Suprapubic skin (tissue), 4 donors: ENCODE measurements around the gene MYMX. TPM values are rescaled to one million over a fixed set of nuclear protein-coding genes. Genes with fewer than 3 reads are reported as not detected.

Source experiments
- DNase-seq, 2 donors: peaks; one replicate each; pipeline ENCODE4 v3.0.0-alpha.2; 2019; ENCODE audit warnings: low spot score in 2 of 2
- H3K27ac ChIP-seq: fragments of 200-600 bp; sonication (generic); one replicate; pipeline ENCODE4 v1.5.1; 2019
- H3K27me3 ChIP-seq: fragments of 200-600 bp; sonication (generic); one replicate; pipeline ENCODE4 v1.5.1; 2019
- H3K36me3 ChIP-seq: fragments of 200-600 bp; sonication (generic); one replicate; pipeline ENCODE4 v1.5.1; 2019
- H3K4me1 ChIP-seq: fragments of 200-600 bp; sonication (generic); one replicate; pipeline ENCODE4 v1.5.1; 2019
- H3K4me3 ChIP-seq: fragments of 200-600 bp; sonication (generic); one replicate; pipeline ENCODE4 v1.5.1; 2019; ENCODE audit warnings: mild to moderate bottlenecking
- H3K9me3 ChIP-seq: fragments of 200-600 bp; sonication (generic); one replicate; pipeline ENCODE4 v1.5.1; 2019
- EP300 ChIP-seq: sonication (generic); formaldehyde crosslinking; IDR thresholded peaks from one replicate; pipeline ENCODE4 v1.6.1; 2017; ENCODE audit warnings: antibody characterized with exemption
- POLR2A ChIP-seq, 2 donors: fragments of 450-650 bp; IDR thresholded peaks; one replicate each; pipeline ENCODE4 v1.6.1; 2017; ENCODE audit warnings: antibody characterized with exemption in 2 of 2, mild to moderate bottlenecking in 2 of 2, moderate library complexity in 2 of 2
- POLR2AphosphoS5 ChIP-seq, 3 donors: sonication (generic); formaldehyde crosslinking; IDR thresholded peaks; one replicate each; pipeline ENCODE4 v1.6.1; 2017; ENCODE audit warnings: antibody characterized with exemption in 3 of 3
- WGBS: methylation state at CpG from one replicate; pipeline ENCODE4 v1.1.5; 2018; 5-methylcytosine and 5-hydroxymethylcytosine counted together
- total RNA-seq, 4 donors: library from RNA; depleted of rRNA; stranded (reverse); fragments of >200 nt; gene quantifications; one replicate each; pipeline ENCODE4 v1.1.0, GENCODE V29; 2016
- TF ChIP-seq, protein P1 (sequence below), 2 donors: fragments of 200-600 bp in 1 of 2; fragments of 450-650 bp in 1 of 2; sonication (generic) in 1 of 2; IDR thresholded peaks; one replicate each; pipeline ENCODE4 v1.5.1; 2016 to 2019; ENCODE audit warnings: antibody characterized with exemption in 2 of 2, mild to moderate bottlenecking in 1 of 2, moderate library complexity in 1 of 2

Gene MYMX
- total RNA-seq, 4 donors from 2014 or later: not detected

DNA sequence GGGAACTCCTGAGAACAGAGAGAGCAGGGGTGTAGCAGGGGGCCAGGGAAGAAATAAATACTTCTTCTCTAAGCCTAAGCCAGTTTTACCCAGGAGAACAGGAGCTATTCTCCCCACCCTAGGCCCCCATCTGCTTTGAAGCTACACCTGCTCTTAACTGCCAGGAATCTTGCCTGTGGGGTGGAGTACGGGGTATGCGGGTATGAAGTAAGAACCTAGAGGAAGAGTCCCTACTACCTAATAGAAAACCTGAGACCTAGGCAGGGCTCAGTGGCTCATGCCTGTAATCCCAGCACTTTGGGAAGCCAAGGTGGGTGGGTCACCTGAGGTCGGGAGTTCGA, 8.2 kb downstream of the MYMX start:
- H3K27ac ChIP-seq: no peak overlapping the region

DNA sequence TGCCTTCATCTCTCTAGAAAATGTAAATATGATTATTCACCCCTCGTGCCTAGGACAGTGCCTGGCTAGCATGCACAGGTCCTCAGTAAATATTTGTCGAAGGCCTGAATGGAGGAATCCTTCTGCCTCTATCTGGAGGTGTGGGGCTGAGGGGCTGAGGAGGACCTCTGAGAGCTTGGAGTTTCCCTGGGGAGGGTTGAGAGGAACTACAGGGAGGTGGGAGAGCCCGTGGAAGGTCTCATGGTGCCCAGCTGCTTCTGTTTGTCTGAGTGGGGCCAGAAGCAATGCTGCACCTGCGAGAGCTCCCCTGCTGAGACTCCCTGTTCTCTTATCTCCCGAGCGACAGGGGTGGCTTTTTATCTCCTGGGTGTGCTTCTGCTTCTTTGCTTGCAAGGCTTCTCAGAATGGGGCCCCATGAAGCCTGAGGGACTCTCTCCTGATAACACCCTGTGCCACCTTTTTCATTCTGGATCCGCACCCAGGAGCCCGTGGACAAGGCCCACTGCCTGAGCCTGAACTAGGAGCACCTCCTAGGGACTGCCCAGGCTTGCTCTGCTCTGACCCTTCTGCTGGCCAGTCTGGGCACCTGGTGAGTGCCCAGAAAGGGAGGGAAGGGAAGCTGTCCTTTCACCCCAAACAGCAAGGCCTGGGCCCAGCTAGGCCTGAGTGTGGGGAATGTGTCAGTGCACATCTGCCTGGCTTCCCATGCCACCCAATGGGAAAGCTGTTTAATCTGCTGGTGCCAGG, 9.0 kb downstream of the MYMX start:
- TF ChIP-seq, protein P1, sequence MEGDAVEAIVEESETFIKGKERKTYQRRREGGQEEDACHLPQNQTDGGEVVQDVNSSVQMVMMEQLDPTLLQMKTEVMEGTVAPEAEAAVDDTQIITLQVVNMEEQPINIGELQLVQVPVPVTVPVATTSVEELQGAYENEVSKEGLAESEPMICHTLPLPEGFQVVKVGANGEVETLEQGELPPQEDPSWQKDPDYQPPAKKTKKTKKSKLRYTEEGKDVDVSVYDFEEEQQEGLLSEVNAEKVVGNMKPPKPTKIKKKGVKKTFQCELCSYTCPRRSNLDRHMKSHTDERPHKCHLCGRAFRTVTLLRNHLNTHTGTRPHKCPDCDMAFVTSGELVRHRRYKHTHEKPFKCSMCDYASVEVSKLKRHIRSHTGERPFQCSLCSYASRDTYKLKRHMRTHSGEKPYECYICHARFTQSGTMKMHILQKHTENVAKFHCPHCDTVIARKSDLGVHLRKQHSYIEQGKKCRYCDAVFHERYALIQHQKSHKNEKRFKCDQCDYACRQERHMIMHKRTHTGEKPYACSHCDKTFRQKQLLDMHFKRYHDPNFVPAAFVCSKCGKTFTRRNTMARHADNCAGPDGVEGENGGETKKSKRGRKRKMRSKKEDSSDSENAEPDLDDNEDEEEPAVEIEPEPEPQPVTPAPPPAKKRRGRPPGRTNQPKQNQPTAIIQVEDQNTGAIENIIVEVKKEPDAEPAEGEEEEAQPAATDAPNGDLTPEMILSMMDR (IDR thresholded peaks at IDR 0.05): no peak
- TF ChIP-seq EP300 (no peak), POLR2AphosphoS5 (IDR thresholded peaks at IDR 0.05) (no peak)
- Histone ChIP-seq H3K36me3 (peaks cover 12% of the 10 kb centered on the region), H3K9me3 (no peaks in the 10 kb centered on the region), H3K4me1 (peaks cover 82% of the 10 kb centered on the region), H3K4me3 (peak overlapping the region; percentile 10), H3K27ac (no peak overlapping the region), H3K27me3 (no peaks in the 10 kb centered on the region)
- DNase-seq: no peak
- WGBS: 85% methylated on average over 8 of the region's 8 CpGs

More for the DNA sequence above, 8.2 kb downstream of the MYMX start:
- WGBS: 69% methylated on average over 4 of the region's 4 CpGs
- Histone ChIP-seq H3K27me3 (no peaks in the 10 kb centered on the region), H3K9me3 (no peaks in the 10 kb centered on the region), H3K4me3 (peak overlapping the region; percentile 81), H3K4me1 (peaks cover 89% of the 10 kb centered on the region), H3K36me3 (peaks cover 4% of the 10 kb centered on the region)
- DNase-seq: no peak
- TF ChIP-seq, protein P1 (IDR thresholded peaks at IDR 0.05): no peak
- no peak for TF ChIP-seq POLR2AphosphoS5 (IDR thresholded peaks at IDR 0.05)
- TF ChIP-seq POLR2A (IDR thresholded peaks at IDR 0.05): no peak
- no peak for TF ChIP-seq EP300

DNA sequence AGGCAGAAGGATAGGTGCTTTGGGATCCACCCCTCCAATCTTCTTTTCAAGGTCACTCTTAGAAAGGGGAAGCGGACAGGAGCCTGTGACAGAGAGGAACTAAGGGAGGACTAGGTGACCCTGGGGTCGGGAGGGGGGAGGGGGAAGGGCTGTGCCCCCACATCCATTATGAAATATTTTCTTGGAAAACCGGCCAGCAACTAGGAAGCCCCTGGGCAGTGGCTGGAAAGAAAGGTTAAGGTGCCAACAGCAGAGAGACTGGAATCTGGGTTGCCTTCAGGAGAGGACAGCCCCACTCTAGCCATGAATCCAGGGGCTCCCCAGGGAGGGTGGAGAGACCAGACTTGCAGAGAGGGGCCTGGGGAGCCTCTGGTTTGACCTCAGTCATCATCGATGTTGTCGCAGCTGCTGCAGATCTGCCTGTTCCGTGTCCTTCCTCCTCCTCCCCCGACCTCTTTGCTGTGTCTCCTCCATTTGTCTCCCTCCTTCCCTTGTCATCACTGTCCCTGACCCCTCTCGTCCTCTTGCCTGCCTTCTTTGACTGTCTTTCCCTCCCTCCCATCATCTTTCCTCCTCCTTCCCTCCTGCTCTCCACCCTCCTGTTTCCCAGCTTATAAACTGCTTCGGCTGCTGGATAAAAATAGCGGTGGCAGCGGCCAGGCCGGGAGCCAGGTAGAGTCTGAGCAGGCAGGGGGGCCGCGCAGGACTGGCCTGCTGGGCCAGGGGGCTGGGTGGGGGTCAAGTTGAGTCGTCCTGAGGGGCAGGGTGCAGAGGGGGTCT, 9.8 kb downstream of the MYMX start:
- peaks cover 20% of the 10 kb centered on the region for H3K36me3 ChIP-seq
- H3K4me1 ChIP-seq: peaks cover 74% of the 10 kb centered on the region
- WGBS: 51% methylated on average over 15 of the region's 15 CpGs
- TF ChIP-seq EP300 (no peak), POLR2AphosphoS5 (IDR thresholded peaks at IDR 0.05) (no peak), POLR2A (IDR thresholded peaks at IDR 0.05) (no peak)
- TF ChIP-seq, protein P1 (IDR thresholded peaks at IDR 0.05): no peak
- peak overlapping the region; percentile 10 for H3K4me3 ChIP-seq
- H3K27ac ChIP-seq: no peak overlapping the region
- DNase-seq: no peak
- no peaks in the 10 kb centered on the region for H3K9me3 ChIP-seq
- H3K27me3 ChIP-seq: no peaks in the 10 kb centered on the region

DNA sequence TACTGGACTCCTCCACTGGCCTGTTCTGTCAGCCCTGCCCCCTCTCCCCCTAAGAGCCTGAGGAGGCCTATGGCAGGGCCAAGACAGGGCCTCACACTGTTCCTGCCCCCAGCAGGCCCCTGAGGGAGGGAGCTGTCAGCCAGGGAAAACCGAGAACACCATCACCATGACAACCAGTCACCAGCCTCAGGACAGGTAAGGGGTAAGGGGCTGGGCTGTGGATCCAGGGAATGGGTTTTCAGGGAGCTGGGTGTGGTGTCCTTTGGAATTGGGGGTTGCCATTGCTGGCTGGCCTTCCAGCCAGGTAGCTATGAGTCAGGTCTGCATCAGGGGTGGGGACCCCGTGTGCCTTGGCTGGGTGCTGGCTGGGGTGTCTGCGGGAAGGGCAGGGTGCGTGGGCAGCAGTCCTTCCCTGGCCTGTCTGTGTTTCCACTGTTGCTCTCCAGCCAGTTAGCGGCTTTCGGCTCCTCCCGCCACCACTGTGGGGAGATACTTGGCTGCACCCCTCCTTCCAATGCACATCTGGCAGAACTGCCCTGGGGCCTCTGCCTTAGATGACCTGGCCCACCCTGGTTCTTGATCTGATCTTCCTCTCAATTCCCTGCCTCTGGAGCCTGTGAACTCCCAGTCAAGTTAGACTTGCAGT, 10.5 kb downstream of the MYMX start:
- peaks cover 67% of the 10 kb centered on the region for H3K4me1 ChIP-seq
- no peak for DNase-seq
- no peak for TF ChIP-seq EP300
- TF ChIP-seq POLR2AphosphoS5 (IDR thresholded peaks at IDR 0.05): no peak
- TF ChIP-seq, protein P1 (IDR thresholded peaks at IDR 0.05): no peak
- no peak for TF ChIP-seq POLR2A (IDR thresholded peaks at IDR 0.05)

DNA sequence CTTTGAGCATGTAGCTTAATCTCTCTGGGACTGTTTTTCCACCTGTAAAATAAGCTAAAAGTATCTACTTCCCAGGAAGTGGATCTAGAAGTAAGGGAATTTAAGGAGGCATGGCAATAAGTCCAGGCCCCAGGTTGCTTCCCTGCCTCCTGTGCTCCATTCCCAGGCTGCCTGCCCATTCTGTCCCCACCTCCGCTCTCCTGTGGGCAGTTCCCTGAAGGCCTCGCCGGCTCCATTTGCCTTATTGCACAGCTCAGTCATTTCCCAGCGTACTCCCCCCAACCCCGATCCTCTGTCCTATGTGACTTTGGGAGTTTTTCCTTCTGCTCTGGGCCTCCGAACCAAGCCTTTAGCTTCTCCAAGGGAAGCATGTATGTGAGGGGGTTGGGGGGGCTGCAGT, 11.3 kb downstream of the MYMX start:
- no peak overlapping the region for H3K4me3 ChIP-seq
- DNase-seq: no peak
- WGBS: 92% methylated on average over 6 of the region's 6 CpGs
- H3K27me3 ChIP-seq: no peaks in the 10 kb centered on the region
- no peaks in the 10 kb centered on the region for H3K9me3 ChIP-seq
- H3K36me3 ChIP-seq: peaks cover 35% of the 10 kb centered on the region
- peaks cover 64% of the 10 kb centered on the region for H3K4me1 ChIP-seq
- H3K27ac ChIP-seq: no peak overlapping the region
- TF ChIP-seq EP300: no peak
- TF ChIP-seq POLR2AphosphoS5 (IDR thresholded peaks at IDR 0.05): no peak
- no peak for TF ChIP-seq POLR2A (IDR thresholded peaks at IDR 0.05)
- TF ChIP-seq, protein P1 (IDR thresholded peaks at IDR 0.05): no peak

More for the DNA sequence above, 10.5 kb downstream of the MYMX start:
- Histone ChIP-seq H3K27me3 (no peaks in the 10 kb centered on the region), H3K27ac (no peak overlapping the region), H3K4me3 (peak overlapping the region; percentile 10), H3K9me3 (no peaks in the 10 kb centered on the region), H3K36me3 (peaks cover 28% of the 10 kb centered on the region)
- WGBS: 29% methylated on average over 7 of the region's 7 CpGs
